Measurements from ENCODE around the gene TAF15. TPM values are rescaled to one million over a fixed set of nuclear protein-coding genes. Genes with fewer than 3 reads are reported as not detected.

TAF15 gene
- 25.9 and 42.4 TPM in 2 replicates for total RNA-seq (2014; rRNA removed)
- 173 TPM for polyA plus RNA-seq (2012)

DNA sequence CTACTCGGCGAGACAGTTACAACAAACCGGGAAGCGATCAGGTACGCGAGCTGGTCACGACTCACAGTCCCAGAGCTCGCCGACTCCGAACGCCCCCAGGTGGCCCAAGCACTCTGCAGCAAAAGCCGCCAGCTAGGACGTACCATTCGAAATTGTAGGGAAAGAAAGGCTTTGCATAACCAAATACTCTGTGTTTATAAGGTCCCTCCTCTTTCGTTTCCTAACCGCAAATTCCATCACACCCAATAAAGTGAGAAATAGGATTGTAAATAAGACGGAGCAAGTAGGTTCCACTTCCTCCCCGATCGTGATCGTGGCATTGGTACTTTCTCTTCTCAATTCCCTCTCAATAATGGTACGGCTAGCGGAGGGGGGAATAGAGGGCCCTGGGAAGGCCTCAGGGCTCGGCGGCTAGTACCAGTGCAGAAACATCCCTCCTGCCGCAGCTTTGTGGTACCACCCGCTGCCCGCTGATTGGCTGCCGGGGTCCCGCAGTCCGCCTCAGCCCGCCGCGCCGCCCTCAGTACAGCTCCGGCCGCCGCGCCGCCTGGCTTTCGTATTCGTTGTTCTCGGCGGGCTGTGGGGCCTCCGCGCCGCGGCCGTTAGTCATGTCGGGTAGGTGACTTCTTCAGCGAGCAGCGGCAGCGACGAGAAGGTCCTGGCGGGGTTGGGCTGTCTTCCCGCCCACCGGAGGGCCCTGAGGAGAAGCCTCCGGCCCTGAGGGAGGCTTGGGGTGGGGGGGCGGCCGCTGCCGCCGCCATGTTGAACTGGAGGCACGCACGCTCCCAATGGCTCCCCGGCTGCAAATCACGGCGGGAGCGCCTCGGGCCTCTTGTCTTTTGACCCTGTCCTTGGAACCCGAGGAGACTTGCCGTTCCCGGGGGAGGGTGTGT is at the start of gene TAF15:
TSS of gene TAF15 (plus strand) at position 523 of the 893 bp plus-strand sequence. CDS start at position 609, 86 bp downstream.
- DNase-seq (ENCODE audit: low read depth), result peak; percentile 99

DNA sequence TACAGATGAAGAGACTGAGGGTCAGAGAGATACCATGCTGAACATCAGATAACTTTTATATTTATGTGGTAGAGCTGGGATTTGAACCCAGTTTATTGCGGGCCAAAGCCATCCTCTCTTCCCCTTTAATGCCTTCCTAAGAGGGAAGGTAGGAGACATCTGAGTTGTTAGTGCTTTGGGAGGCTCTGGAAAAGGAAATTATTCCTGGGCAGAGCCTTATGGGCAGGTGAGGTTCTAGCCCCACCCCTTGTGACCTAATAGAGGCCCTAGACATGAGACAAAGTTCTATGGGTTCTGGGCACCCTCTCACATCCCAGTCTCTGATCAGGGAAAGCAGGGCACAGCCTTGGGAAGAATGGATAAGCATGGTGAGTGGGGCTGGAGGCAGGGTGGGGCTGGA is 48.7 kb upstream of the TAF15 start, which contains the start of gene C17orf50:
TSS of gene C17orf50 (plus strand) at position 301 of the 400 bp plus-strand sequence. CDS start at position 356, 55 bp downstream.
- no peak for DNase-seq (ENCODE audit: low read depth)

DNA sequence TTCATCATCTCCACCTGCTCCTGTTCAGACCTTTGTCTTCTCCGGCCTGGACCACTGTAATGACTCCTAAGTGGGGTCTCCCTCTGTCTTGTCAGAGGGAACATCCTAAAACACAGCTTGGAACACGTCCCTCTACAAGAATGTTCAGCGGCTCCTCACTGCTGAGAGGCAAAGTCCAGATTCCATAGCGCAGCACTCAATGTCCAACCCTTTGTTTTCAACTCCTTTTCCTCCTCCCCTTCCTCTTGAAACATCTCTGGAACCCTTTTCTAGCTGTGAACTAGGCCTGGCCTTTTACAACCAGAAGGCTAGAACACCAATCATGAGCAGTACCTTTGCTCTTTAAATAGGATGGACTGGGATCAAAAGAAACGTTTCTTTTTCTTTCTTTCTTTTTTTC is 47.7 kb upstream of the TAF15 start:
- no peak for DNase-seq (ENCODE audit: low read depth)

DNA sequence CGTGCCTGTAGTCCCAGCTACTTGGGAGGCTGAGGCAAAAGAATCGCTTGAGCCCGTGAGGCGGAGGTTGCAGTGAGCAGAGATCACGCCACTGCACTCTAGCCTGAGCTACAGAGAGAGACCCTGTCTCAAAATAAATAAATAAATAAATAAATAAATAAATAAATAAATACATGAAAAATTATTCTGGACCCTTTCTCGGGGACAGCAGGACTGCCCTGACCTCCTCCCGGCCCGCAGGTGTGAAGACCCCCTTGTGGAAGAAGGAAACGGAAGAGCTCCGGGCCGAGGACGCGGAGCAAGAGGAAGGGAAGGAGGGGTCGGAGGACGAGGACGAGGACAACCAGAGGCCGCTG is 45.5 kb upstream of the TAF15 start:
- no peak for DNase-seq (ENCODE audit: low read depth)

GRCh38 chr17:35764123-35764991 is 44.9 kb upstream of the TAF15 start:
- peak; percentile 80 for DNase-seq (ENCODE audit: low read depth)

DNA sequence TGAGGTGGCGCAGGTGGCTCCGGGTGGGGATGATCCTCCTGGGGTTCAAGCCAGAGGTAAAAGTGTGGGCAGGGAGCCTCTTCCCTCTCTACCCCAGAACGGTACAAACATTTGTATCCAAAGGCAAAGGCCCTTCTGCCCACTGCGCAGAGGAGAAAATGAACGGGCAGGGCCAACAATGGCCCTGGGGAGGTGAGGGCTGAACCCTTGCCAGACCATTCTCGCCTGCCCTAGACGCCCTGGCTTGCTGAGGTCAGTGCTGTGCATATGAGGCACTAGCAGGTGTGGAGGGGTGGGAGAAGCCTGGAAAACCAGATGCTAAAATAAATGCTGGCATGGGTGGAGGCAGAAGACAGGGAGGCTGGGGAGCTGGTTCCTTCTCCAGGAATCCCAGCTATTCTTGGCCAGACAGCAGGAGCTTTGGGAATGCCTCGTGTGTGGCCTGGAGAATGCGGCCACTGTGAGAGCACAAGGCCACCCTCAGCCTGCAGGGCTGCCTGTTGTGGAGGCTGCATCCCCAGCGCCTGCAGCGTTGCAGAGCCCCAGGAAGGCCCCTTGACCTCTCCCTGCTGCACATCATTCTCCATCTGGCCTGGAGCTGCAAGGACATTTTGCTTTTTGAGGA is 44.1 kb upstream of the TAF15 start:
- DNase-seq (ENCODE audit: low read depth), result no peak

DNA sequence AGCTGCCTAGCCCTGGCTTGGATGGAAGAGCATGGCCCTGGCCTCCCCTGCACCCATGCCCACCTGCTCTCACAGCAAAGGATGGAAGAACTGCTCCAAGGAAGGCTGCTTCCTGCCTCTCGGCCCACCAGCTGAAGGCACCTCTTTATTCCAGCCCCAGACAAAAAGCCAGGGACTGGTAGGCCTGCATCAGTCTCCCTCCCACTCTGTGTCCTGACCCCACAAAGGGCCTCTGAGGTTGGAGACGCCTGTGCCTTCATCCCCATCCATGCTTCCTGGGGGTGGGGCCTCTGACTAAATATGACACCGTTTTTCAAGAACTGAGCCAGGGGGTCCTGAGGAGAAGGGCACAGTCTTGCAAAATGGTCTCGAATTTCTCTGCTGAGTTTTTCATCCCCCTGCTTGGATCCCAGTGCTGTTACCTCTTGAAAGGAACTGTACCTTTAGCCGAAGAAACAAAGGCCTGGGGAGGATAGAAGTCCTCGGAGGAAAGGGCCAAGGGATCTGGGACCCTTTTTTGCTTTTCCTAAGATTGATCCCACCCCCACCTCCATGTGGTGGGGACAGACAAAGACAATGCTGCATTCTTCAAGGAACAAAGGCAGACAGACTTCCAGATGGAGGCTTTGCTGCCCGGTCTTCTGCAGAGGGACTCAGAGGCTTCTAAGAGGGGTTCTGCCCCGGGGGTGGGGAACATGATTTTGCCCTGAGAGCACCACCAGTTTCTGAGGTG is 43.4 kb upstream of the TAF15 start:
- DNase-seq (ENCODE audit: low read depth), result no peak

DNA sequence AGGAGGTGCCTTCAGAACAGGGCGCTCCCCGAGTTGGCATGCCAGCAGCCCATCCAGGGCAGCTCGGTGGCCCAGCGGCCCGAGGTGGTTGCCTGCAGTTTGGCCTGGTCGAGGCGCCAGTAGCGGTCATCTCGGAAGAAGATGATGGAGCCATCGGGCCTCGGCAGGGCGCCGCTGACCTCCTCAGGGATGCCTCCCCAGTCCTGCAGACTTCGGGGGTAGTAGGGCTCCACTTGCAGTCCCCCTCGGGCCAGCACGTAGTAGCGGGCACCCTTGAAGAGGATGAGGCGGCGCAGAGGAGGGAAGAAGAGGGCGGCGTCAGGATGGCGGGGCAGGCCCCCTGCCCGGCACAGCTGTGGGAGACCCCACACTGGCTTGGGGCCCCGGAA is 42.8 kb upstream of the TAF15 start:
- DNase-seq (ENCODE audit: low read depth), result no peak

GRCh38 chr17:35766903-35767510 is 42.3 kb upstream of the TAF15 start:
- peak; percentile 44 for DNase-seq (ENCODE audit: low read depth)

GRCh38 chr17:35768797-35769196 is 40.5 kb upstream of the TAF15 start:
- no peak for DNase-seq (ENCODE audit: low read depth)

- no peak for DNase-seq (ENCODE audit: low read depth)
These were observed 39.3 kb upstream of the TAF15 start for GRCh38 chr17:35769895-35770486.

DNA sequence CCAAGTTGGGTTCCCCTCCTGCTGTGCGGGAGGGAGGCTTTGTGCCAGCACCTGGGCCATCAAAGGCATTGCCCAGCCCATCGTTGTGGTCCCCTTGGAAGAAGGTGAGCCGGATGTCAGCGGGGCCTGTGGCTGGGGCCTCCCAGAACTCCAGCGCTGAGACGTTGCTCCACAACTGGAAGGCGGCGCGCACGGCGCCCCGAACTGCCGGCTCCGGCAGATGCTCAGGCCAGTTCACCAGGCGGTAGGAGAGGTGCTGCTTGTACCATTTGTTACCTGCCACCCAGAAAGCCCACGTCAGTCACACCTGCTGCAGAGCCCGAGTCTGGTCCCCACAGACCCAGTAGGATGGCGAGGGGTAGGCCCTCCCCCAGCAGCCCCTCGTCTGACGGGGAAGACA is 36.2 kb upstream of the TAF15 start:
- no peak for DNase-seq (ENCODE audit: low read depth)

GRCh38 chr17:35773679-35774425 is 35.4 kb upstream of the TAF15 start:
- no peak for DNase-seq (ENCODE audit: low read depth)

- no peak for DNase-seq (ENCODE audit: low read depth)
These were observed 34.8 kb upstream of the TAF15 start for GRCh38 chr17:35774499-35774898.

DNA sequence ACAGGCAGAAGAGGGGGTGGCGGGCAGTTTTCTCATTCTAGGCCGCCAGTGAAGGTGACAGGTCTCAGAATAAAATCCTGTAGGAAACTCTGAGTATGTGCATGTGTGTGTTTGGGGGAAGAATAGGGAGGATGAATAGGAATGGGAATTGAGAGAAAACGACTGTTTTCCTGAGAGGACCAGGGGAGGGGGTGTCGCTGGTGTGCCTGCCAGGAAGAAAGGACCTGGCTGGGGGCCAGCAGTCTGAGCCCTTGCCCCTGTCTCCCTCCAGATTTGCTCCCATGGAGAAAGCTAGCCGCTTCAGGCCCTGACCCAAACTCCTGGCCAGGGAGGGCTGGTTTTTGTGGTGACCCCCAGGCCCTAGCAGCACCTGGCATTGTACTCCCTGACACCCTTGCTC is 34.2 kb upstream of the TAF15 start:
- no peak for DNase-seq (ENCODE audit: low read depth)

DNA sequence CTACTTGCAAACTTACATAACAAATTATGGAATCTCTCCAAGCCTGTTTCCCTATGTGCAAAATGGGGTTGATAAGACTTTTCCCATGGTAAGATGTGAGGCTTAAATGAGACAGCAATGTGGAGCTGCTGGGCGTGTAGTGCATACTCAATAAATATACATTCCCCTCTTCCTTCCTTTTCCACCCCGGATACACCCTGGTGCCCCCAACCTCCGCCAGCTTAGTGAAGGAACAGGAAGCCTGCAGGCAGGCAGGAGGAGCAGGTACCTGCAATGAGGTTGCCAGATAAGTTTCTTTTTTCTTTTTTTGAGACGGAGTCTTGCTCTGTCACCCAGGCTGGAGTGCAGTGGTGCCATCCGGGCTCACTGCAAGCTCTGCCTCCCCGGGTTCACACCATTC is 33.7 kb upstream of the TAF15 start:
- no peak for DNase-seq (ENCODE audit: low read depth)

GRCh38 chr17:35778641-35779196 is 30.6 kb upstream of the TAF15 start:
- DNase-seq (ENCODE audit: low read depth), result no peak

- DNase-seq (ENCODE audit: low read depth), result no peak
These were observed 28.3 kb upstream of the TAF15 start for GRCh38 chr17:35780950-35781349.

GRCh38 chr17:35784895-35785294 is 24.4 kb upstream of the TAF15 start:
- no peak for DNase-seq (ENCODE audit: low read depth)

Data from LHCN-M2 (cell line).